HepG2 (cell line): ENCODE results near the gene CASKIN1. TPM values are rescaled to one million over a fixed set of nuclear protein-coding genes. Genes with fewer than 3 reads are reported as not detected.
A peak's percentile ranks its signal among the peaks of the same experiment; 100 is the strongest.

Experiments
- CBX1 ChIP-seq: IDR thresholded peaks from one replicate; pipeline ENCODE4 v1.6.1; 2016; ENCODE audit warnings: antibody characterized with exemption, low read depth
- CEBPG ChIP-seq: IDR thresholded peaks from 2 replicates; pipeline ENCODE4 v1.6.1; 2016
- CERS6 ChIP-seq: sonication (generic); formaldehyde crosslinking; IDR thresholded peaks from 2 replicates; pipeline ENCODE4 v1.5.0; 2020; ENCODE audit warnings: missing genetic modification reagents
- DR1 ChIP-seq: sonication (generic); formaldehyde crosslinking; IDR thresholded peaks from 2 replicates; pipeline ENCODE4 v1.8.0; 2021; ENCODE audit warnings: mild to moderate bottlenecking, missing genetic modification reagents, inconsistent platforms
- EED ChIP-seq: sonication (generic); formaldehyde crosslinking; IDR thresholded peaks from 2 replicates; pipeline ENCODE4 v1.5.0; 2020; ENCODE audit warnings: mild to moderate bottlenecking, missing genetic modification reagents
- EP300 ChIP-seq, 3 experiments: sonication (generic) in 1 of 3; formaldehyde crosslinking in 1 of 3; IDR thresholded peaks; 2 replicates each; pipeline versions ENCODE4 v1.5.1 to v1.6.1; 2011 to 2020; ENCODE audit warnings: low read depth in 2 of 3, low read length in 2 of 3, borderline replicate concordance in 1 of 3, improper control_type of control experiment in 1 of 3, mild to moderate bottlenecking in 1 of 3, missing genetic modification reagents in 1 of 3, moderate library complexity in 1 of 3
- FOXM1 ChIP-seq: sonication (generic); formaldehyde crosslinking; IDR thresholded peaks from 2 replicates; pipeline ENCODE4 v1.5.0; 2020; ENCODE audit warnings: missing genetic modification reagents
- GFI1 ChIP-seq: sonication (generic); formaldehyde crosslinking; IDR thresholded peaks from 2 replicates; pipeline ENCODE4 v1.5.0; 2020; ENCODE audit warnings: missing genetic modification reagents, mild to moderate bottlenecking, borderline replicate concordance
- MAX ChIP-seq: IDR thresholded peaks from 2 replicates; pipeline ENCODE4 v1.6.1; 2012; ENCODE audit warnings: inconsistent platforms
- NFIB ChIP-seq: sonication (generic); formaldehyde crosslinking; IDR thresholded peaks from 2 replicates; pipeline ENCODE4 v1.9.0; 2021; ENCODE audit warnings: missing genetic modification reagents, mild to moderate bottlenecking, borderline replicate concordance
- NPAS2 ChIP-seq: sonication (generic); formaldehyde crosslinking; IDR thresholded peaks from 2 replicates; pipeline ENCODE4 v1.8.0; 2022; ENCODE audit warnings: mild to moderate bottlenecking, missing genetic modification reagents, borderline replicate concordance
- NRL ChIP-seq: sonication (generic); formaldehyde crosslinking; IDR thresholded peaks from 2 replicates; pipeline ENCODE4 v1.5.0; 2020; ENCODE audit warnings: missing genetic modification reagents, mild to moderate bottlenecking, moderate library complexity, borderline replicate concordance
- PAF1 ChIP-seq: IDR thresholded peaks from 2 replicates; pipeline ENCODE4 v1.6.1; 2016; ENCODE audit warnings: missing genetic modification reagents, missing compliant biosample characterization
- PTBP1 ChIP-seq: fragments of 200-400 bp; formaldehyde crosslinking; IDR thresholded peaks from 2 replicates; pipeline ENCODE4 v1.6.1; 2018; ENCODE audit warnings: low read length, low read depth; ENCODE audit not compliant: poor library complexity, severe bottlenecking
- THAP7 ChIP-seq: sonication (generic); formaldehyde crosslinking; IDR thresholded peaks from 2 replicates; pipeline ENCODE4 v1.8.1; 2023; ENCODE audit warnings: mild to moderate bottlenecking, missing genetic modification reagents
- ZBTB38 ChIP-seq: sonication (generic); formaldehyde crosslinking; IDR thresholded peaks from 2 replicates; pipeline ENCODE4 v1.5.1; 2020; ENCODE audit warnings: mild to moderate bottlenecking, missing genetic modification reagents
- ZFP91 ChIP-seq: sonication (generic); formaldehyde crosslinking; IDR thresholded peaks from 2 replicates; pipeline ENCODE4 v1.9.0; 2022; ENCODE audit warnings: missing genetic modification reagents, mild to moderate bottlenecking, borderline replicate concordance
- ZNF225 ChIP-seq: sonication (generic); formaldehyde crosslinking; IDR thresholded peaks from 2 replicates; pipeline ENCODE4 v1.4.0; 2020; ENCODE audit warnings: mild to moderate bottlenecking, missing genetic modification reagents
- ZNF296 ChIP-seq: sonication (generic); formaldehyde crosslinking; conservative IDR thresholded peaks from 2 replicates; pipeline ENCODE4 v1.5.0; 2020; ENCODE audit warnings: mild to moderate bottlenecking, missing genetic modification reagents
- ZNF564 ChIP-seq: sonication (generic); formaldehyde crosslinking; IDR thresholded peaks from 2 replicates; pipeline ENCODE4 v1.8.1; 2023; ENCODE audit warnings: mild to moderate bottlenecking, missing genetic modification reagents
- ZNF572 ChIP-seq: sonication (generic); formaldehyde crosslinking; IDR thresholded peaks from 2 replicates; pipeline ENCODE4 v1.5.1; 2020; ENCODE audit warnings: mild to moderate bottlenecking, missing genetic modification reagents
- ZNF589 ChIP-seq: sonication (generic); formaldehyde crosslinking; conservative IDR thresholded peaks from 2 replicates; pipeline ENCODE4 v1.8.0; 2022; ENCODE audit warnings: mild to moderate bottlenecking, moderate library complexity, missing genetic modification reagents
- ZNF770 ChIP-seq: sonication (generic); formaldehyde crosslinking; IDR thresholded peaks from 2 replicates; pipeline ENCODE4 v1.5.0; 2020; ENCODE audit warnings: mild to moderate bottlenecking, missing genetic modification reagents
- ZSCAN31 ChIP-seq: sonication (generic); formaldehyde crosslinking; IDR thresholded peaks from 2 replicates; pipeline ENCODE4 v1.5.0; 2020; ENCODE audit warnings: low read depth, mild to moderate bottlenecking, missing genetic modification reagents
- polyA plus RNA-seq, 8 experiments: library from polyadenylated mRNA; depleted of rRNA in 3 of 8; stranded (reverse) in 7 of 8; unstranded in 1 of 8; fragments of >200 nt; fragmentation: Illumina TruSeq in 4 of 8; extraction: Trizol in 4 of 8; gene quantifications; 2 replicates each; pipeline versions ENCODE4 v1.2.1 to v1.2.3, GENCODE V29; 2011 to 2016; ENCODE audit warnings: low read depth in 4 of 8, missing spikeins in 1 of 8, mixed read lengths in 1 of 8; ENCODE audit not compliant: insufficient read depth in 1 of 8
- total RNA-seq, 5 experiments: library from RNA; depleted of rRNA; stranded (reverse); fragments of >200 nt; fragmentation: Illumina TruSeq; extraction: Trizol; gene quantifications; 2 replicates each; pipeline ENCODE4 v1.2.3, GENCODE V29; 2016; ENCODE audit warnings: low read depth in 1 of 5

The CASKIN1 gene
- total and polyA plus RNA-seq, 2 of the 13 experiments (the other 11 are each of a cell fraction or from before 2014, with no cell fraction given): 1.2 to 2.2 TPM

- TF ChIP-seq ZNF564: no peak
- no peak for TF ChIP-seq NRL (CRISPR knock-in tag)
- TF ChIP-seq EED (CRISPR knock-in tag): no peak
- TF ChIP-seq CERS6 (CRISPR knock-in tag): no peak
- no peak for TF ChIP-seq ZNF770
- TF ChIP-seq FOXM1 (CRISPR knock-in tag): no peak
- no peak for TF ChIP-seq NFIB
- no peak for TF ChIP-seq ZSCAN31 (CRISPR knock-in tag)
- TF ChIP-seq CBX1: no peak
- 0 out of 2 replicates have a peak, but pooled peaks have one; percentile 51 for TF ChIP-seq ZNF589 (CRISPR knock-in tag)
- TF ChIP-seq NPAS2 (CRISPR knock-in tag): no peak
- no peak for TF ChIP-seq PAF1
- no peak for TF ChIP-seq PTBP1
- 0 out of 2 replicates have a peak, but pooled peaks have one; percentile 38 for TF ChIP-seq THAP7
- no peak for TF ChIP-seq GFI1
- peak; percentile 50; the same call in 1 of the 2 replicates for TF ChIP-seq MAX
- peak; percentile 7; the same call in 1 of the 2 replicates for TF ChIP-seq ZFP91 (CRISPR knock-in tag)
- TF ChIP-seq DR1 (CRISPR knock-in tag): no peak
- no peak for TF ChIP-seq CEBPG (CRISPR knock-in tag)
- TF ChIP-seq ZNF572 (CRISPR knock-in tag): no peak
- TF ChIP-seq ZNF296 (CRISPR knock-in tag): no peak
- no peak for TF ChIP-seq EP300 (IDR thresholded peaks at IDR 0.05; ENCODE audit: low read depth in 2 of 2, low read length in 2 of 2)
- TF ChIP-seq EP300 (CRISPR knock-in tag; IDR thresholded peaks at IDR 0.05; ENCODE audit: borderline replicate concordance): no peak
- no peak for TF ChIP-seq ZBTB38 (CRISPR knock-in tag)
- TF ChIP-seq ZNF225 (CRISPR knock-in tag): no peak
Observed at GRCh38 chr16:2210386-2211365, 14.3 kb upstream of the CASKIN1 start, which contains the start of gene BRICD5 (continued).
